SK-N-SH (cell line): ENCODE measurements around the gene SYNE2.

Source experiments
- GATA2 ChIP-seq: sonication (generic); formaldehyde crosslinking; IDR thresholded peaks from 2 replicates; pipeline ENCODE4 v1.5.0; 2020; ENCODE audit warnings: mild to moderate bottlenecking, missing genetic modification reagents
- RAD21 ChIP-seq: IDR thresholded peaks from 2 replicates; pipeline ENCODE4 v1.6.1; 2012; ENCODE audit warnings: mild to moderate bottlenecking, low read length
- RFX5 ChIP-seq: IDR thresholded peaks from 2 replicates; pipeline ENCODE4 v1.6.1; 2012; ENCODE audit warnings: mild to moderate bottlenecking, improper control_type of control experiment, low read length
- TAF1 ChIP-seq: IDR thresholded peaks from 2 replicates; pipeline ENCODE4 v1.6.1; 2012; ENCODE audit warnings: low read depth, mild to moderate bottlenecking, low read length, moderate library complexity, borderline replicate concordance
- TCF12 ChIP-seq: IDR thresholded peaks from 2 replicates; pipeline ENCODE4 v1.4.0; 2012
- TF ChIP-seq, protein P1 (sequence below): fragments of 200-600 bp; sonication (generic); IDR thresholded peaks from 2 replicates; pipeline ENCODE4 v1.6.1; 2017; ENCODE audit warnings: antibody characterized with exemption, mild to moderate bottlenecking, moderate library complexity
- TF ChIP-seq, protein P2 (sequence below): IDR thresholded peaks from 2 replicates; pipeline ENCODE4; 2012

GRCh38 chr14:64075613-64076005 is 222.8 kb downstream of the SYNE2 start:
- TF ChIP-seq TAF1 (no peak), GATA2 (no peak), TCF12 (no peak), RAD21 (no peak), RFX5 (no peak)
- TF ChIP-seq, protein P1, sequence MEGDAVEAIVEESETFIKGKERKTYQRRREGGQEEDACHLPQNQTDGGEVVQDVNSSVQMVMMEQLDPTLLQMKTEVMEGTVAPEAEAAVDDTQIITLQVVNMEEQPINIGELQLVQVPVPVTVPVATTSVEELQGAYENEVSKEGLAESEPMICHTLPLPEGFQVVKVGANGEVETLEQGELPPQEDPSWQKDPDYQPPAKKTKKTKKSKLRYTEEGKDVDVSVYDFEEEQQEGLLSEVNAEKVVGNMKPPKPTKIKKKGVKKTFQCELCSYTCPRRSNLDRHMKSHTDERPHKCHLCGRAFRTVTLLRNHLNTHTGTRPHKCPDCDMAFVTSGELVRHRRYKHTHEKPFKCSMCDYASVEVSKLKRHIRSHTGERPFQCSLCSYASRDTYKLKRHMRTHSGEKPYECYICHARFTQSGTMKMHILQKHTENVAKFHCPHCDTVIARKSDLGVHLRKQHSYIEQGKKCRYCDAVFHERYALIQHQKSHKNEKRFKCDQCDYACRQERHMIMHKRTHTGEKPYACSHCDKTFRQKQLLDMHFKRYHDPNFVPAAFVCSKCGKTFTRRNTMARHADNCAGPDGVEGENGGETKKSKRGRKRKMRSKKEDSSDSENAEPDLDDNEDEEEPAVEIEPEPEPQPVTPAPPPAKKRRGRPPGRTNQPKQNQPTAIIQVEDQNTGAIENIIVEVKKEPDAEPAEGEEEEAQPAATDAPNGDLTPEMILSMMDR = no peak
- TF ChIP-seq, protein P2, sequence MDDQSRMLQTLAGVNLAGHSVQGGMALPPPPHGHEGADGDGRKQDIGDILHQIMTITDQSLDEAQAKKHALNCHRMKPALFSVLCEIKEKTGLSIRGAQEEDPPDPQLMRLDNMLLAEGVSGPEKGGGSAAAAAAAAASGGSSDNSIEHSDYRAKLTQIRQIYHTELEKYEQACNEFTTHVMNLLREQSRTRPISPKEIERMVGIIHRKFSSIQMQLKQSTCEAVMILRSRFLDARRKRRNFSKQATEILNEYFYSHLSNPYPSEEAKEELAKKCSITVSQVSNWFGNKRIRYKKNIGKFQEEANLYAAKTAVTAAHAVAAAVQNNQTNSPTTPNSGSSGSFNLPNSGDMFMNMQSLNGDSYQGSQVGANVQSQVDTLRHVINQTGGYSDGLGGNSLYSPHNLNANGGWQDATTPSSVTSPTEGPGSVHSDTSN = no peak
